Duodenal mucosa (tissue), 2 donors: ENCODE data around the gene FAM32A.

ENCODE experiments used
- H3K27ac ChIP-seq: one replicate; pipeline ENCODE4 v1.7.0; 2013; ENCODE audit warnings: low read depth, low read length
- H3K27me3 ChIP-seq, 2 donors: one replicate each; pipeline ENCODE4 v1.7.0; 2013; ENCODE audit warnings: low read length in 2 of 2, control low read depth in 1 of 2; ENCODE audit not compliant: insufficient read depth in 2 of 2, control insufficient read depth in 1 of 2
- H3K36me3 ChIP-seq, 2 donors: one replicate each; pipeline ENCODE4 v1.7.0; 2013; ENCODE audit warnings: low read length in 2 of 2, control low read depth in 1 of 2; ENCODE audit not compliant: insufficient read depth in 2 of 2, control insufficient read depth in 1 of 2
- H3K4me1 ChIP-seq, 2 donors: one replicate each; pipeline ENCODE4 v1.7.0; 2013; ENCODE audit warnings: low read length in 2 of 2, control low read depth in 1 of 2; ENCODE audit not compliant: insufficient read depth in 2 of 2, control insufficient read depth in 1 of 2
- H3K4me3 ChIP-seq, 2 donors: one replicate each; pipeline ENCODE4 v1.7.0; 2013; ENCODE audit warnings: low read length in 2 of 2, low read depth in 1 of 2
- H3K9ac ChIP-seq, 2 donors: one replicate each; pipeline ENCODE4 v1.7.0; 2013; ENCODE audit warnings: low read length in 2 of 2, low read depth in 1 of 2
- H3K9me3 ChIP-seq, 2 donors: one replicate each; pipeline ENCODE4 v1.7.0; 2013; ENCODE audit warnings: low read length in 2 of 2, control low read depth in 1 of 2; ENCODE audit not compliant: control insufficient read depth in 1 of 2

FAM32A gene

DNA sequence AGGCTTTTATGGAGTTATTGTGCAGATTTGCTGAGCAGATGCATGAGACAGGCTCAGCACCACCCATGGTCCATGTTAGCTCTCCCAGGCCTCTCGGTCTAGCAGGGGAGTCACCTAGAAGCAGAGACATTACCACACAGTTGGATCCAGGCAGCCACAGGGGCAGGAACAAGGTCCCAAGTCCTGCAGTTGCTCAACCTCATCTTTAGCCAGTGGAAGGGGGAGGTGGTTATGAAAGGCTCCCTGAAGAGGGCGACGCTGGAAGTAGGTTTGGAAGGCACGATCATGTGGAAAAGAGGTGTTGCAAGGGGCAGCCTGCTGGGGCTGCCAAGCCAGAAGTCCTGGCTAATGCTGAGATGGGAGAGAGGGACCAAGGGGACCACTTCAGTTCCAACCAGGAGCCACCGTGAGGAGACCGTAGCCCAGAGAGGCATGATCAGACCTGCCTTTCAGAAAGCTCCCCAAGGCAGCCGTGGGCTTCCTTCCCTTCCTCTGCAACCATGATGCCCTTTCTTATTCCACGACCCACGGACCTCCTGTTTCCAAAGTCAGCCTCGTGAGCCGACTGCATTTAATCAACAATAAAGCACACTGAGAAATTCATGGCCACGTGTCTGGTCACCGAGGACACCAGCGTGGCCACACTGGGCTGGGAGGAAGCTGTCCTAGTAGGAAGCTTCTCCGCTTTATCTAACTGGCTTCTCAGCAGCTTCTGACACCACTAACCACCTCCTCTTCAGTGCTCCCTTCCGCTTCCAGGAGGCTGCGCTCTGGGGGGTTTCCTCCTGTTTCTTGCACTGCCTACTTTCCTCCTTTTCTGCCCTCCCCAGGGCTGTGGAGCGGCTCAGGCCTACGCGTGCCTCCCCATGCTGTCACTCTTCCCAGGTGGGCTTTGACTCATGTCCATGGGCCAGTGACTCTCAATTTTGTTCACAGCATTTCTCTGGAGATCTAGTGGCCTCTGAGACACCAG, 15.1 kb downstream of the FAM32A start:
- peaks cover 21 to 34% of the 10 kb centered on the region in 2 donors for H3K36me3 ChIP-seq
- H3K9ac ChIP-seq: peak overlapping the region in 1 of 2 donors; percentile 87
- H3K27ac ChIP-seq: peak overlapping the region; percentile 33

DNA sequence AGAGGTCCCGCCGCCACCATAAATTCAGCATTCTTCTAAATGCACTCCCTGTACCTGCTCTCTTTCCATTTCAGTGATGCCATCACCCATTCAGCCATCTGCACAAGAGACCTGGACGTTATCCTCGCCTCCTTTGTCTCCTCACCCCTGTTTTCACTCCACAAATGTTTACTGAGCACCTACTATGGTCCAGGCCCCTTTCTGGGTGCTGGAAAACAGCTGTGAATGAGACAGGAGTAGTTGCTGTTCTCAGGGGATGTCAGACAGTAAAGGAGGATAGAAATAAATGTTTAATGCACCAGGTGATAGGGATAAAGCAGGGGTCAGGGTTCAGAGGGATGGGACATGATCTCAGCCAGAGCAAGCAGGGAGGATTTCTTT, 15.8 kb downstream of the FAM32A start:
- no peak overlapping the region for H3K27ac ChIP-seq
- H3K9me3 ChIP-seq: no peaks in the 10 kb centered on the region
- peak overlapping the region in 1 of 2 donors; percentile 26 for H3K9ac ChIP-seq
- peaks cover 38% of the 10 kb centered on the region in 2 donors for H3K4me1 ChIP-seq
- peaks cover 26 to 39% of the 10 kb centered on the region in 2 donors for H3K36me3 ChIP-seq
- no peaks in the 10 kb centered on the region for H3K27me3 ChIP-seq
- no peak overlapping the region for H3K4me3 ChIP-seq

More for the DNA sequence above, 15.1 kb downstream of the FAM32A start:
- Histone ChIP-seq H3K9me3 (no peaks in the 10 kb centered on the region), H3K27me3 (no peaks in the 10 kb centered on the region), H3K4me1 (peaks cover 38 to 40% of the 10 kb centered on the region in 2 donors), H3K4me3 (peak overlapping the region; percentile 26 to 36)

GRCh38 chr19:16202320-16203255, 17.4 kb downstream of the FAM32A start:
- H3K27me3 ChIP-seq: no peaks in the 10 kb centered on the region
- H3K27ac ChIP-seq: no peak overlapping the region
- H3K9ac ChIP-seq: no peak overlapping the region
- H3K4me3 ChIP-seq: no peak overlapping the region
- peaks cover 33 to 54% of the 10 kb centered on the region in 2 donors for H3K36me3 ChIP-seq
- no peaks in the 10 kb centered on the region for H3K9me3 ChIP-seq
- H3K4me1 ChIP-seq: peaks cover 27 to 30% of the 10 kb centered on the region in 2 donors

GRCh38 chr19:16203256-16204004, 18.2 kb downstream of the FAM32A start:
- Histone ChIP-seq H3K9ac (no peak overlapping the region), H3K27ac (no peak overlapping the region), H3K4me1 (peaks cover 27% of the 10 kb centered on the region in 2 donors), H3K27me3 (no peaks in the 10 kb centered on the region), H3K36me3 (peaks cover 40 to 62% of the 10 kb centered on the region in 2 donors), H3K4me3 (no peak overlapping the region), H3K9me3 (no peaks in the 10 kb centered on the region)

DNA sequence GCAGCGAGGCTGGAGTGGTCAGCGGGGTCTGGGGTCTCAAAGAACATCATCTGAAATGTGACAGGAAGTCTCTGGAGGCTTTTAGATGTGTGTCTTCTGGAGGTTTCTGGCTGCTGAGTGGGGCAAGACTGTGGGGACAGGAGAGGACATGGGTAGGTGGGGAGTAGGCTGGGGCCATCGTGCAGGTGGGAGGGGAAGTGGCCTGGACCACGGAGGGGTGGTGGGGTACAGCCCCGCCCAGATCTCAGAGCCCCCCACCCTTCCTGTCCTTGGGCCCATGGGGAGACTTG, 18.7 kb downstream of the FAM32A start:
- Histone ChIP-seq H3K9me3 (no peaks in the 10 kb centered on the region), H3K27ac (no peak overlapping the region), H3K4me3 (no peak overlapping the region), H3K4me1 (peaks cover 22% of the 10 kb centered on the region in 2 donors), H3K9ac (no peak overlapping the region), H3K36me3 (peaks cover 46 to 67% of the 10 kb centered on the region in 2 donors), H3K27me3 (no peaks in the 10 kb centered on the region)

DNA sequence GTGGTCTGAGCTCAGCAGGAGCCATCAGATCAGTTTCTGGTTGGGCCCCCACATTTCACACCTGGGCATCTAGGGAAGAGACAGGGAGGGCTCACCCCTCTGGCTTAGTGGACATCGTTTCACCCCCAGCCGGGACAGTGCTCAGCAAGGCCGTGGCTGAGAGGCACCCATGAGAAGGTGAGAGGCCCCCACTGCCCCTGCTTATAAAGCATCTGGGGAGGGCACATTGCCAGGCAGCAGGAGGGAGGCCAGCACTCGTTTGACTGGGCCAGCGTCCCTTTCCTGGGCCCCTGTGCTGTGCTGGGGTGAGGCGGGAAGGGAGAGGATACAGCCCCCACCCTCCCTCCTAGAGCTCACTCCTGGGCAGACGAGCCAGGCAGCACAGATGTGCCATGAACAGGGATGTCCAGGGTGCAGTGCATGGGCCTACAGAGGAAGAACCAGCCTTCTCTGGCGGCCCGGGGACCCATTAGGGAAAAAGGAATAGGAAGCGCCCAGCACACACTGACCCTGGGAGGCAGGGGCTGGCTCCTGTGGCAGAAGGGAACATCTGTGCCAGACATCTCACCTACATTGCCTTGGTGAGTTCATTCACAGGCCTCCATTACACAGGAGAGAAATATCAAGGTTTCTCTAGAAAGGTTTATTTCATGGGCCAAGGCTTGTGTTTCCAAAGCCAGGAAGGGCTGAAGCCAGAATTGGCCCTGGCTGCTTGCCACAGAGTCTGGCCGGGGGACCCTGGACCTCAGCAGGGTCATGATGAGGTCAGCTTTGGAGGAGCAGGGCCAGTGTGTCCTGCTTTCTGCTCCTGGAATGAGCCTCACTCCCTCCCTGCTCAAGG, 20.2 kb downstream of the FAM32A start:
- peak overlapping the region; percentile 27 for H3K27ac ChIP-seq
- H3K9ac ChIP-seq: no peak overlapping the region
- H3K4me3 ChIP-seq: no peak overlapping the region
- peaks cover 50 to 81% of the 10 kb centered on the region in 2 donors for H3K36me3 ChIP-seq
- no peaks in the 10 kb centered on the region for H3K27me3 ChIP-seq
- no peaks in the 10 kb centered on the region for H3K9me3 ChIP-seq
- peaks cover 7 to 8% of the 10 kb centered on the region in 2 donors for H3K4me1 ChIP-seq

GRCh38 chr19:16206046-16206605, 20.9 kb downstream of the FAM32A start:
- Histone ChIP-seq H3K4me1 (peaks cover under 1% of the 10 kb centered on the region in 2 donors), H3K36me3 (peaks cover 47 to 87% of the 10 kb centered on the region in 2 donors), H3K9ac (no peak overlapping the region), H3K27ac (no peak overlapping the region), H3K4me3 (no peak overlapping the region), H3K27me3 (no peaks in the 10 kb centered on the region), H3K9me3 (no peaks in the 10 kb centered on the region)

DNA sequence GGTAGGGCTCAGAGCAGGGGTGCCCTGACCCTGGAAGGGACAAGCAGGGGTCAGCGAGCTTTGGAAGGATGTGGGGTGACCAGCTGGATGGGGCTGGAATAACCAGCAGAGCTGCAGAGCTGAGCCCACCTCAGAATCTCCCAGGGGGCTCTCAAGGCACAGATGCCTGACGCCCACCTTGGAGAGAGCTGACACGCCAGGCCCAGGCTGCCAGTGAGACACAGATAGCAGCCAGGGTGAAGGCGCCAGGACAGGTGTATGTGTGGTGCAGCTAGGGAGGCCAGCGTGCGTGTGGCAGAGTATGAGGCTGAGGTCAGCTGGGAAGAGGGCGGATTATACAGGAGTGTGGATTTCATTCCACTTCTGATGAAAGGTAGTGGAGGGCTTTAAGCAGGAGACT, 21.4 kb downstream of the FAM32A start:
- Histone ChIP-seq H3K4me3 (no peak overlapping the region), H3K9ac (no peak overlapping the region), H3K9me3 (no peaks in the 10 kb centered on the region), H3K36me3 (peaks cover 47 to 86% of the 10 kb centered on the region in 2 donors), H3K27me3 (no peaks in the 10 kb centered on the region), H3K27ac (no peak overlapping the region), H3K4me1 (no peaks in the 10 kb centered on the region)

GRCh38 chr19:16207063-16207462, 21.9 kb downstream of the FAM32A start:
- Histone ChIP-seq H3K36me3 (peaks cover 48 to 82% of the 10 kb centered on the region in 2 donors), H3K4me3 (no peak overlapping the region), H3K27me3 (no peaks in the 10 kb centered on the region), H3K4me1 (no peaks in the 10 kb centered on the region), H3K9ac (no peak overlapping the region), H3K9me3 (no peaks in the 10 kb centered on the region), H3K27ac (no peak overlapping the region)
